IMR-90 (cell line): ENCODE data around the gene POU3F3. TPM values are rescaled to one million over a fixed set of nuclear protein-coding genes. Genes with fewer than 3 reads are reported as not detected.

ENCODE experiments used
- ATAC-seq: fragments of 200-7000 bp; cut with Tn5 transposase; 2 replicates; pipeline ENCODE4 v1.9.1; 2020; ENCODE audit warnings: low read depth, mild to moderate bottlenecking, moderate library complexity
- BruUV-seq: library from RNA; stranded (reverse); fragments of 400-500 nt; replicated peaks from 2 replicates; lab custom pipeline; 2021; lab: Mats Ljungman, UMichigan
- CTCF ChIA-PET: fragments of 300-600 bp; formaldehyde crosslinking; extraction: SDS; loops from one replicate; lab custom pipeline; 2021; ENCODE audit warnings: antibody characterized with exemption; lab: Yijun Ruan, JAX
- POLR2A ChIA-PET: fragments of 300-600 bp; sonication (Branson Sonifier 250); formaldehyde crosslinking; loops from one replicate; lab custom pipeline; 2022; ENCODE audit warnings: antibody characterized with exemption; ENCODE audit not compliant: unreplicated experiment; lab: Charles Lee
- DNase-seq: peaks from one replicate; pipeline ENCODE4 v3.0.0; 2013
- H2AFZ ChIP-seq: replicated peaks from 2 replicates; pipeline ENCODE3; 2013; ENCODE audit warnings: low read length, mild to moderate bottlenecking; ENCODE audit not compliant: poor library complexity
- H2AK5ac ChIP-seq: 2 replicates; pipeline ENCODE4 v1.6.1; 2013; ENCODE audit warnings: low read depth, low read length, inconsistent platforms
- H2AK9ac ChIP-seq: replicated peaks from 2 replicates; pipeline ENCODE3; 2013; ENCODE audit warnings: mild to moderate bottlenecking, low read depth, low read length, moderate library complexity; ENCODE audit not compliant: poor library complexity
- H2BK120ac ChIP-seq: 2 replicates; pipeline ENCODE4 v1.6.1; 2013; ENCODE audit warnings: low read depth, low read length, inconsistent platforms
- H2BK15ac ChIP-seq: 3 replicates; pipeline ENCODE4 v1.6.1; 2013; ENCODE audit warnings: low read depth, low read length, inconsistent platforms
- H2BK20ac ChIP-seq: 2 replicates; pipeline ENCODE4 v1.6.1; 2013; ENCODE audit warnings: low read depth, mild to moderate bottlenecking, inconsistent platforms, low read length, moderate library complexity
- H2BK5ac ChIP-seq: 2 replicates; pipeline ENCODE4 v1.6.1; 2013; ENCODE audit warnings: mild to moderate bottlenecking, low read depth, low read length, inconsistent platforms; ENCODE audit not compliant: poor library complexity, severe bottlenecking
- H3K14ac ChIP-seq: replicated peaks from 2 replicates; pipeline ENCODE4 v1.6.1; 2013; ENCODE audit warnings: low read depth, low read length, inconsistent platforms
- H3K18ac ChIP-seq: 2 replicates; pipeline ENCODE4 v1.6.1; 2013; ENCODE audit warnings: low read depth, low read length, control low read depth
- H3K23ac ChIP-seq: 2 replicates; pipeline ENCODE4 v1.6.1; 2013; ENCODE audit warnings: low read depth, low read length, inconsistent platforms
- H3K27ac ChIP-seq: 2 replicates; pipeline ENCODE4 v1.5.1; 2013; ENCODE audit warnings: mild to moderate bottlenecking, control low read depth, low read length; ENCODE audit not compliant: insufficient read depth
- H3K27me3 ChIP-seq: 2 replicates; pipeline ENCODE4 v1.6.1; 2013; ENCODE audit warnings: low read length; ENCODE audit not compliant: control insufficient read depth, insufficient read depth
- H3K36me3 ChIP-seq: 2 replicates; pipeline ENCODE4 v1.6.1; 2013; ENCODE audit warnings: low read length, mixed read lengths; ENCODE audit not compliant: control insufficient read depth, insufficient read depth
- H3K4ac ChIP-seq: 2 replicates; pipeline ENCODE4 v1.6.1; 2013; ENCODE audit warnings: low read depth, low read length, inconsistent platforms
- H3K4me1 ChIP-seq: 2 replicates; pipeline ENCODE4 v1.6.1; 2013; ENCODE audit warnings: low read length, mixed read lengths; ENCODE audit not compliant: control insufficient read depth, insufficient read depth
- H3K4me2 ChIP-seq: 2 replicates; pipeline ENCODE4 v1.6.1; 2013; ENCODE audit warnings: low read depth, mild to moderate bottlenecking, control low read depth, low read length, moderate library complexity
- H3K4me3 ChIP-seq: 2 replicates; pipeline ENCODE4 v1.5.1; 2013; ENCODE audit warnings: low read depth, mild to moderate bottlenecking, control low read depth, low read length, moderate library complexity; ENCODE audit not compliant: insufficient read depth
- H3K56ac ChIP-seq: 2 replicates; pipeline ENCODE4 v1.6.1; 2013; ENCODE audit warnings: low read length, inconsistent platforms; ENCODE audit not compliant: insufficient read depth; ENCODE audit errors: extremely low read depth
- H3K79me1 ChIP-seq, 2 experiments: 2 replicates each; pipeline ENCODE4 v1.6.1; 2013; ENCODE audit warnings: low read length in 2 of 2, inconsistent platforms in 1 of 2, low read depth in 1 of 2
- H3K9ac ChIP-seq: 2 replicates; pipeline ENCODE4 v1.6.1; 2013; ENCODE audit warnings: low read depth, low read length, control low read depth
- H3K9me1 ChIP-seq: 2 replicates; pipeline ENCODE4 v1.6.1; 2013; ENCODE audit warnings: low read length, inconsistent platforms; ENCODE audit not compliant: insufficient read depth
- H3K9me3 ChIP-seq: 2 replicates; pipeline ENCODE4 v1.6.1; 2013; ENCODE audit warnings: low read length; ENCODE audit not compliant: control insufficient read depth, insufficient read depth
- H4K20me1 ChIP-seq: 2 replicates; pipeline ENCODE4 v1.6.1; 2013; ENCODE audit warnings: low read length, inconsistent platforms; ENCODE audit not compliant: insufficient read depth
- H4K5ac ChIP-seq: 2 replicates; pipeline ENCODE4 v1.6.1; 2013; ENCODE audit warnings: mild to moderate bottlenecking, low read depth, low read length, control low read depth
- H4K8ac ChIP-seq, 2 experiments: 2 replicates each; pipeline ENCODE4 v1.6.1; 2013; ENCODE audit warnings: low read depth in 2 of 2, low read length in 2 of 2, control low read depth in 1 of 2, inconsistent platforms in 1 of 2
- H4K91ac ChIP-seq: 2 replicates; pipeline ENCODE4 v1.6.1; 2013; ENCODE audit warnings: low read depth, low read length, inconsistent platforms; ENCODE audit not compliant: insufficient read depth
- CEBPB ChIP-seq: IDR thresholded peaks from 2 replicates; pipeline ENCODE4 v1.6.1; 2012; ENCODE audit warnings: low read depth, low read length, improper control_type of control experiment
- CHD1 ChIP-seq: IDR thresholded peaks from 2 replicates; pipeline ENCODE4 v1.6.1; 2012; ENCODE audit warnings: low read depth, low read length, improper control_type of control experiment
- MAZ ChIP-seq: IDR thresholded peaks from 2 replicates; pipeline ENCODE4 v1.6.1; 2012; ENCODE audit warnings: low read depth, mild to moderate bottlenecking, low read length, improper control_type of control experiment, moderate library complexity, borderline replicate concordance
- RCOR1 ChIP-seq: IDR thresholded peaks from 2 replicates; pipeline ENCODE4 v1.6.1; 2012; ENCODE audit warnings: mild to moderate bottlenecking, low read length, improper control_type of control experiment; ENCODE audit not compliant: insufficient replicate concordance
- WGBS, 2 experiments: methylation state at CpG; one replicate each; pipeline versions ENCODE4 v1.1.5 to v1.1.7; 2013; ENCODE audit warnings: missing lambda C conversion rate in 2 of 2; ENCODE audit not compliant: insufficient read length in 1 of 2; ENCODE audit errors: extremely low coverage in 2 of 2; 5-methylcytosine and 5-hydroxymethylcytosine counted together
- dilution Hi-C: fragments of 300-500 bp; cut with HindIII; formaldehyde crosslinking; loops from one replicate; pipeline ENCODE4 v1.14.3; 2018; ENCODE audit warnings: low sequenced_read_pairs; ENCODE audit not compliant: unreplicated experiment
- in situ Hi-C: fragments of 300-500 bp; cut with MboI; formaldehyde crosslinking; loops from 3 replicates; pipeline ENCODE4 v1.14.3; 2019; ENCODE audit warnings: low sequenced_read_pairs, inconsistent platforms, mixed read lengths
- intact Hi-C: fragments of 100-400 bp; cut with micrococcal nuclease; formaldehyde crosslinking; loops from 2 replicates; pipeline ENCODE4 v1.10.0; 2022
- polyA plus RNA-seq, 3 experiments: library from polyadenylated mRNA; depleted of rRNA; stranded (reverse); fragments of >200 nt; gene quantifications; 2 replicates each; pipeline ENCODE4 v1.2.3, GENCODE V29; 2012; ENCODE audit warnings: low replicate concordance in 1 of 3
- total RNA-seq: library from RNA; depleted of rRNA; stranded (reverse); fragments of >200 nt; gene quantifications from 2 replicates; pipeline ENCODE4 v1.2.3, GENCODE V29; 2012
- TF ChIP-seq, protein P1 (sequence below): fragments of 150-350 bp; IDR thresholded peaks from 2 replicates; pipeline ENCODE4 v1.6.1; 2017; ENCODE audit warnings: mild to moderate bottlenecking, antibody characterized with exemption, low read length, low read depth

The POU3F3 gene
- total and polyA plus RNA-seq, 2 of the 4 experiments (the other 2 are of a cell fraction): not detected

- POLR2A ChIA-PET: no interaction called here
- 61% methylated on average over 3 of the region's 8 CpGs; no CpG with 5 or more reads in 1 of the 2 experiments for WGBS, 2 experiments
- dilution Hi-C loops: no loop called here
Measured at GRCh38 chr2:104896446-104896845, 42.5 kb downstream of the POU3F3 start.

More at GRCh38 chr2:104896446-104896845, 42.5 kb downstream of the POU3F3 start:
- H2BK15ac ChIP-seq: no peak overlapping the region
- H3K4me3 ChIP-seq: no peak overlapping the region
- no peaks in the 10 kb centered on the region for H3K4me1 ChIP-seq
- BruUV-seq: no TSS peak
- CTCF ChIA-PET: no interaction called here
- TF ChIP-seq CEBPB: no peak
- no peak for TF ChIP-seq RCOR1
- no peak for TF ChIP-seq CHD1
- TF ChIP-seq, protein P1, sequence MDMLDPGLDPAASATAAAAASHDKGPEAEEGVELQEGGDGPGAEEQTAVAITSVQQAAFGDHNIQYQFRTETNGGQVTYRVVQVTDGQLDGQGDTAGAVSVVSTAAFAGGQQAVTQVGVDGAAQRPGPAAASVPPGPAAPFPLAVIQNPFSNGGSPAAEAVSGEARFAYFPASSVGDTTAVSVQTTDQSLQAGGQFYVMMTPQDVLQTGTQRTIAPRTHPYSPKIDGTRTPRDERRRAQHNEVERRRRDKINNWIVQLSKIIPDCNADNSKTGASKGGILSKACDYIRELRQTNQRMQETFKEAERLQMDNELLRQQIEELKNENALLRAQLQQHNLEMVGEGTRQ: no peak
- no peak for TF ChIP-seq MAZ
- H3K4ac ChIP-seq: no peak overlapping the region
- no peak overlapping the region for H3K4me2 ChIP-seq
- no peak overlapping the region for H3K27ac ChIP-seq
- no peak for DNase-seq
- H2AK5ac ChIP-seq: no peak overlapping the region
- no peak overlapping the region for H2AK9ac ChIP-seq
- H4K20me1 ChIP-seq: no peaks in the 10 kb centered on the region
- H2BK120ac ChIP-seq: no peak overlapping the region
- no peaks in the 10 kb centered on the region for H3K9me3 ChIP-seq
- no peak overlapping the region for H3K56ac ChIP-seq
- intact Hi-C loops (no loop called here), in situ Hi-C loops (loop anchor here (25.0 kb wide), 1 partner anchor 1734 kb away; no protein-coding TSS in a partner anchor)
- H3K18ac ChIP-seq: no peak overlapping the region
- H2BK5ac ChIP-seq: no peak overlapping the region
- no peak overlapping the region for H4K91ac ChIP-seq
- H3K9me1 ChIP-seq: no peaks in the 10 kb centered on the region
- no peak overlapping the region for H2AFZ ChIP-seq
- no peaks in the 10 kb centered on the region for H3K79me1 ChIP-seq
- no peak overlapping the region for H3K23ac ChIP-seq
- H3K9ac ChIP-seq: no peak overlapping the region
- H3K14ac ChIP-seq: no peak overlapping the region
- ATAC-seq: no peak
- H3K36me3 ChIP-seq: no peaks in the 10 kb centered on the region
- no peak overlapping the region for H4K5ac ChIP-seq
- H3K27me3 ChIP-seq: no peaks in the 10 kb centered on the region; the same call in 1 of the 2 replicates
- H2BK20ac ChIP-seq: no peak overlapping the region
- no peak overlapping the region for H4K8ac ChIP-seq
